ENCODE data around the gene AHNAK2.

Gene AHNAK2

GRCh38 chr14:104941508-104942365 is 36.4 kb downstream of the AHNAK2 start:
- Histone ChIP-seq H3K9me3 (ENCODE audit: control insufficient read depth, insufficient read depth, low read length) (no peaks in the 10 kb centered on the region), H3K9ac (ENCODE audit: low read depth, low read length) (no peak overlapping the region), H3K4me3 (ENCODE audit: low read depth, low read length) (no peak overlapping the region), H3K27me3 (ENCODE audit: control insufficient read depth, insufficient read depth, low read length) (peaks cover 16% of the 10 kb centered on the region), H3K36me3 (ENCODE audit: control insufficient read depth, insufficient read depth, low read length) (no peaks in the 10 kb centered on the region), H3K4me1 (ENCODE audit: control insufficient read depth, insufficient read depth, low read length) (no peaks in the 10 kb centered on the region)

GRCh38 chr14:104940526-104941150 is 37.5 kb downstream of the AHNAK2 start:
- Histone ChIP-seq H3K27me3 (ENCODE audit: control insufficient read depth, insufficient read depth, low read length) (peaks cover 17% of the 10 kb centered on the region), H3K4me3 (ENCODE audit: low read depth, low read length) (no peak overlapping the region), H3K36me3 (ENCODE audit: control insufficient read depth, insufficient read depth, low read length) (no peaks in the 10 kb centered on the region), H3K9me3 (ENCODE audit: control insufficient read depth, insufficient read depth, low read length) (no peaks in the 10 kb centered on the region), H3K9ac (ENCODE audit: low read depth, low read length) (no peak overlapping the region), H3K4me1 (ENCODE audit: control insufficient read depth, insufficient read depth, low read length) (no peaks in the 10 kb centered on the region)

GRCh38 chr14:104939666-104940410 is 38.3 kb downstream of the AHNAK2 start:
- peaks cover 24% of the 10 kb centered on the region for H3K27me3 ChIP-seq (ENCODE audit: control insufficient read depth, insufficient read depth, low read length)
- H3K4me3 ChIP-seq (ENCODE audit: low read depth, low read length), result no peak overlapping the region
- H3K4me1 ChIP-seq (ENCODE audit: control insufficient read depth, insufficient read depth, low read length), result no peaks in the 10 kb centered on the region
- H3K36me3 ChIP-seq (ENCODE audit: control insufficient read depth, insufficient read depth, low read length), result no peaks in the 10 kb centered on the region
- H3K9ac ChIP-seq (ENCODE audit: low read depth, low read length), result no peak overlapping the region
- no peaks in the 10 kb centered on the region for H3K9me3 ChIP-seq (ENCODE audit: control insufficient read depth, insufficient read depth, low read length)

GRCh38 chr14:104938960-104939359 is 39.2 kb downstream of the AHNAK2 start:
- Histone ChIP-seq H3K36me3 (ENCODE audit: control insufficient read depth, insufficient read depth, low read length) (no peaks in the 10 kb centered on the region), H3K4me3 (ENCODE audit: low read depth, low read length) (no peak overlapping the region), H3K9ac (ENCODE audit: low read depth, low read length) (no peak overlapping the region), H3K9me3 (ENCODE audit: control insufficient read depth, insufficient read depth, low read length) (no peaks in the 10 kb centered on the region), H3K4me1 (ENCODE audit: control insufficient read depth, insufficient read depth, low read length) (no peaks in the 10 kb centered on the region), H3K27me3 (ENCODE audit: control insufficient read depth, insufficient read depth, low read length) (peaks cover 33% of the 10 kb centered on the region)

DNA sequence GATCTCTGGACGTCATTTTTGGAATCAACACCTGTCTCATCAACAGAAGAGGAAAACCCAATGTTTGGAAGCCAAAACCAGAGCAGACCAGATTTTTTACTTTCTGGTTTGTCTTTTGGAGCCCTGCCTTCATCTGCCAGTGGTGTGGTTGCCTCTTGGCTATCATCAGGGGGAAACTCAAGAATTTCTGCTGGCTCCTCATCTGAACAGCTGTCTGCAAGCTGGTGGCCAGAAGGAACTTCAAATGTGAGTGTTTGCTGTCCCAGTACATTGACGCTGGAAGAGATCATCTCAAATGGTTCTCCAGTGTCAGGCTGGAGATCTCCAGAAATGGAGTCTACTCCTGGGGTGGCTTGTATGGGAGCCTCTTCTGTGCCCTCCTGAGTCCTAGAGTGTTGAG is 39.7 kb downstream of the AHNAK2 start:
- no peaks in the 10 kb centered on the region for H3K4me1 ChIP-seq (ENCODE audit: control insufficient read depth, insufficient read depth, low read length)
- H3K36me3 ChIP-seq (ENCODE audit: control insufficient read depth, insufficient read depth, low read length), result no peaks in the 10 kb centered on the region
- H3K27me3 ChIP-seq (ENCODE audit: control insufficient read depth, insufficient read depth, low read length), result peaks cover 33% of the 10 kb centered on the region
- H3K9me3 ChIP-seq (ENCODE audit: control insufficient read depth, insufficient read depth, low read length), result no peaks in the 10 kb centered on the region
- H3K4me3 ChIP-seq (ENCODE audit: low read depth, low read length), result no peak overlapping the region
- H3K9ac ChIP-seq (ENCODE audit: low read depth, low read length), result no peak overlapping the region

- Histone ChIP-seq H3K4me3 (ENCODE audit: low read depth, low read length) (no peak overlapping the region), H3K36me3 (ENCODE audit: control insufficient read depth, insufficient read depth, low read length) (no peaks in the 10 kb centered on the region), H3K4me1 (ENCODE audit: control insufficient read depth, insufficient read depth, low read length) (no peaks in the 10 kb centered on the region), H3K9ac (ENCODE audit: low read depth, low read length) (no peak overlapping the region), H3K9me3 (ENCODE audit: control insufficient read depth, insufficient read depth, low read length) (no peaks in the 10 kb centered on the region), H3K27me3 (ENCODE audit: control insufficient read depth, insufficient read depth, low read length) (peaks cover 33% of the 10 kb centered on the region)
Observed at GRCh38 chr14:104937694-104938365, 40.3 kb downstream of the AHNAK2 start.

GRCh38 chr14:104937161-104937560 is 41.0 kb downstream of the AHNAK2 start:
- Histone ChIP-seq H3K9ac (ENCODE audit: low read depth, low read length) (no peak overlapping the region), H3K36me3 (ENCODE audit: control insufficient read depth, insufficient read depth, low read length) (no peaks in the 10 kb centered on the region), H3K4me1 (ENCODE audit: control insufficient read depth, insufficient read depth, low read length) (no peaks in the 10 kb centered on the region), H3K9me3 (ENCODE audit: control insufficient read depth, insufficient read depth, low read length) (no peaks in the 10 kb centered on the region), H3K27me3 (ENCODE audit: control insufficient read depth, insufficient read depth, low read length) (peaks cover 39% of the 10 kb centered on the region), H3K4me3 (ENCODE audit: low read depth, low read length) (no peak overlapping the region)

DNA sequence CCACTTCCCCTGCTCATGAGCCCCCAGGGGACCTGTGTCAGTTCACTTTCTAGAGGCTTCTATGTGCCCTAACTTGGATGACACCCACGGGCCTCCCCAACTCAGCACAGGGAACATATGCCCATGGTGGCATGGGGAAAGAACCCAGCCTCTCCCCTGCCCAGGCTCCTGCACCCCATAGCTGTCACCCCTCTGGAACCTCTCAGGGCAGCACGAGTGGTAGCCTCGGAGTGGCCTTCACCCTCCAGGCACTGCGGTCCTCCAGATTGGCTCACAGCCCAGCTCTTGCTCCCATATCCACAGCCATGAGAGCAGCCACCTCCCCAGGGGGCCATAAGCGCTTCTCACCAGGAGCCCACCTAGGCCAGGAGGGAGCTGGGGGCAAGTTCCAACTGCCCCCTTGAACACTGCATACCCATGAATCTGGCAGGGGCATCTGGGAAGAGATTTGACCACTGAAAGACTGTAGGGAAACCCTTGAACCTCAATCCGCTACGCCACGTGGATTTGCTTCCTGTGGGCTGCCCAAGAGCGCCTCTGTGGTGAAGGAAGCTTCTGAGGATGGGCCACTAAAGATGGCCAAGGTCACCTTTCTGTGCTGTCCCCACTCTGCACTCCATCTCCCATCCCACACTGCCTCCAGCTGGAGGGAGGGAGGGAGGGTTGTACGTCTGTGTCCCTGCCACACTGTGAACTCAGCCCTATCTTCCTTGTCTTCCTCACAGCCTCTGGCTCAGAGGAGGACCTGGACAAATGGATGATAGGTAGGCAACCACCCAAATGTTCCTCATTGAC is 41.6 kb downstream of the AHNAK2 start:
- no peaks in the 10 kb centered on the region for H3K36me3 ChIP-seq (ENCODE audit: control insufficient read depth, insufficient read depth, low read length)
- no peaks in the 10 kb centered on the region for H3K9me3 ChIP-seq (ENCODE audit: control insufficient read depth, insufficient read depth, low read length)
- H3K27me3 ChIP-seq (ENCODE audit: control insufficient read depth, insufficient read depth, low read length), result peaks cover 45% of the 10 kb centered on the region
- no peak overlapping the region for H3K4me3 ChIP-seq (ENCODE audit: low read depth, low read length)
- no peaks in the 10 kb centered on the region for H3K4me1 ChIP-seq (ENCODE audit: control insufficient read depth, insufficient read depth, low read length)
- H3K9ac ChIP-seq (ENCODE audit: low read depth, low read length), result no peak overlapping the region

GRCh38 chr14:104935955-104936354 is 42.2 kb downstream of the AHNAK2 start:
- no peaks in the 10 kb centered on the region for H3K4me1 ChIP-seq (ENCODE audit: control insufficient read depth, insufficient read depth, low read length)

DNA sequence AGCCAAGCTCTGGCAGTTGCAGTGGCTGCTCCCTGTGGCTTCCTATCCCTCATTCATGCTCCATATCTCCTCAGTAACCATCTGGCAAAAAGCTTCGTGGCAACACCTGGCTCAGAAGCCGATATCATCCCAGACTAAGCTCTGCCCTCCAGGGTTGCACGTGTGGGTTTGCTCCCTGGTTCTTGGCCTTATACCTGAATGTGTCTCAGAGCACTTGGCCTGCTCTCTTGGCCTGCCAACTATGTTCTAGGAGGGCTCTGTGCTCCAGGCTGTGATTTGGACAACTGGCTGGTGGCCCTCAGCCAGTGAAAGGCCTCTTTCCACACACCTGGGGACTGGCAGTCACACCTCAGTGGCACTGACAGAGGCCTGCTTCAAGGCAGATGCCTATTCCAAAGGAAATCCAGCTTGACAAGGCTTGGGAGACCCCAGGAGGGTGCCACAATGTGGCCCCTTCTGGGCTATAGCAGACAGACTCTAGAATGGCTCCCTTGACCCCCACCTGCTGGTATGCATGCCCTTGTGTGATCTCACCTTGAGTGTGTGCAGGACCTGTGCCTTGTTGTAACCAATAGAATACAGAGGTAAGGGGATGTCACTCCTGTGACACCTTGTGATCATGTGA is 43.0 kb downstream of the AHNAK2 start:
- no peaks in the 10 kb centered on the region for H3K4me1 ChIP-seq (ENCODE audit: control insufficient read depth, insufficient read depth, low read length)
- H3K9me3 ChIP-seq (ENCODE audit: control insufficient read depth, insufficient read depth, low read length), result no peaks in the 10 kb centered on the region
- H3K36me3 ChIP-seq (ENCODE audit: control insufficient read depth, insufficient read depth, low read length), result no peaks in the 10 kb centered on the region
- peaks cover 54% of the 10 kb centered on the region for H3K27me3 ChIP-seq (ENCODE audit: control insufficient read depth, insufficient read depth, low read length)
- H3K9ac ChIP-seq (ENCODE audit: low read depth, low read length), result no peak overlapping the region
- H3K4me3 ChIP-seq (ENCODE audit: low read depth, low read length), result no peak overlapping the region

More at GRCh38 chr14:104935955-104936354, 42.2 kb downstream of the AHNAK2 start:
- H3K36me3 ChIP-seq (ENCODE audit: control insufficient read depth, insufficient read depth, low read length), result no peaks in the 10 kb centered on the region
- H3K9me3 ChIP-seq (ENCODE audit: control insufficient read depth, insufficient read depth, low read length), result no peaks in the 10 kb centered on the region
- H3K4me3 ChIP-seq (ENCODE audit: low read depth, low read length), result no peak overlapping the region
- H3K9ac ChIP-seq (ENCODE audit: low read depth, low read length), result no peak overlapping the region
- peaks cover 51% of the 10 kb centered on the region for H3K27me3 ChIP-seq (ENCODE audit: control insufficient read depth, insufficient read depth, low read length)
